Smooth muscle cell (in vitro differentiated cells): Measurements from ENCODE around the gene VAMP5. TPM values are rescaled to one million over a fixed set of nuclear protein-coding genes. Genes with fewer than 3 reads are reported as not detected.

Experiments used
- DNase-seq: peaks from one replicate; lab custom pipeline; 2025; ENCODE audit not compliant: unreplicated experiment; lab: John Stamatoyannopoulos, UW
- H2AFZ ChIP-seq: fragments of 200-600 bp; sonication (generic); 2 replicates; pipeline ENCODE4 v1.6.0; 2016; ENCODE audit warnings: antibody characterized with exemption, low read depth, mild to moderate bottlenecking
- H3F3A ChIP-seq: fragments of 200-600 bp; sonication (generic); 2 replicates; pipeline ENCODE4 v1.6.0; 2017; ENCODE audit warnings: antibody characterized with exemption, low read depth
- H3K27ac ChIP-seq: fragments of 200-600 bp; sonication (generic); 2 replicates; pipeline ENCODE4 v1.5.1; 2016; ENCODE audit warnings: low read depth, mild to moderate bottlenecking
- H3K27me3 ChIP-seq: fragments of 200-600 bp; sonication (generic); 2 replicates; pipeline ENCODE4 v1.6.1; 2016; ENCODE audit warnings: low read depth, mild to moderate bottlenecking
- H3K36me3 ChIP-seq: fragments of 200-600 bp; sonication (generic); 2 replicates; pipeline ENCODE4 v1.5.1; 2016; ENCODE audit warnings: low read depth
- H3K4me1 ChIP-seq: fragments of 200-600 bp; sonication (generic); 2 replicates; pipeline ENCODE4 v1.5.1; 2016; ENCODE audit warnings: low read depth
- H3K4me2 ChIP-seq: fragments of 200-600 bp; sonication (generic); 2 replicates; pipeline ENCODE4 v1.6.0; 2016; ENCODE audit warnings: mild to moderate bottlenecking
- H3K4me3 ChIP-seq: fragments of 200-600 bp; sonication (generic); 2 replicates; pipeline ENCODE4 v1.5.1; 2016; ENCODE audit warnings: mild to moderate bottlenecking
- H3K79me2 ChIP-seq: fragments of 200-600 bp; sonication (generic); 2 replicates; pipeline ENCODE4 v1.6.0; 2016; ENCODE audit warnings: low read depth, mild to moderate bottlenecking
- H3K9ac ChIP-seq: fragments of 200-600 bp; sonication (generic); 2 replicates; pipeline ENCODE4 v1.6.0; 2016; ENCODE audit warnings: low read depth
- H3K9me3 ChIP-seq: fragments of 200-600 bp; sonication (generic); replicated peaks from 2 replicates; pipeline ENCODE4 v1.5.1; 2016; ENCODE audit warnings: low read depth
- H4K20me1 ChIP-seq: fragments of 200-600 bp; sonication (generic); 2 replicates; pipeline ENCODE4 v1.6.0; 2016; ENCODE audit warnings: low read depth
- CTCF ChIP-seq: fragments of 200-600 bp; sonication (generic); IDR thresholded peaks from 2 replicates; pipeline ENCODE4 v1.5.1; 2017; ENCODE audit warnings: borderline replicate concordance, mild to moderate bottlenecking, antibody characterized with exemption; ENCODE audit not compliant: insufficient read depth, poor library complexity, severe bottlenecking
- WGBS: methylation state at CpG from one replicate; pipeline ENCODE4 v1.1.7; 2016; ENCODE audit warnings: low lambda C conversion rate; 5-methylcytosine and 5-hydroxymethylcytosine counted together
- polyA plus RNA-seq: library from polyadenylated mRNA; unstranded; fragments of >200 nt; fragmentation: Nextera tagmentation; extraction: Ambion mirVana; gene quantifications from 2 replicates; pipeline ENCODE4 v1.2.1, GENCODE V29; 2016
- small RNA-seq: library from RNA; depleted of rRNA; stranded (forward); fragments of <200 nt; gene quantifications from one replicate; pipeline ENCODE3, GENCODE V24; 2014
- total RNA-seq: library from RNA; depleted of rRNA; stranded (reverse); fragments of >200 nt; gene quantifications from 2 replicates; pipeline ENCODE4 v1.2.3, GENCODE V29; 2014

VAMP5 gene
- total and polyA plus RNA-seq, 2 experiments from 2014 or later = 6.6 to 35.9 TPM

GRCh38 chr2:85635636-85636035, 51.4 kb downstream of the VAMP5 start:
- DNase-seq = no peak
- Histone ChIP-seq H3K27me3 (no peaks in the 10 kb centered on the region), H3K9me3 (no peaks in the 10 kb centered on the region), H3K4me3 (no peak overlapping the region), H3K27ac (no peak overlapping the region), H3F3A (peaks cover 5% of the 10 kb centered on the region), H3K4me1 (no peaks in the 10 kb centered on the region), H3K9ac (no peak overlapping the region), H3K79me2 (no peaks in the 10 kb centered on the region), H3K4me2 (no peak overlapping the region), H3K36me3 (peaks cover 12% of the 10 kb centered on the region), H4K20me1 (peaks cover 19% of the 10 kb centered on the region), H2AFZ (no peak overlapping the region)
- TF ChIP-seq CTCF = no peak
- WGBS = 90% methylated on average over 4 of the region's 4 CpGs

- Histone ChIP-seq H3K4me2 (no peak overlapping the region), H3K79me2 (no peaks in the 10 kb centered on the region), H3K4me1 (no peaks in the 10 kb centered on the region), H3K27me3 (no peaks in the 10 kb centered on the region), H4K20me1 (peaks cover 10% of the 10 kb centered on the region), H3K36me3 (peaks cover 36% of the 10 kb centered on the region), H3K9me3 (no peaks in the 10 kb centered on the region), H2AFZ (no peak overlapping the region), H3K9ac (no peak overlapping the region), H3K4me3 (no peak overlapping the region), H3F3A (peaks cover 15% of the 10 kb centered on the region), H3K27ac (no peak overlapping the region)
- no peak for TF ChIP-seq CTCF
- WGBS = 99% methylated on average over 3 of the region's 3 CpGs
- no peak for DNase-seq
These were observed 58.5 kb downstream of the VAMP5 start for GRCh38 chr2:85642725-85643124.

Small RNA genes lying within 50 kb of the gene (small RNA-seq; reads per million reads assigned to genes)
- gene RN7SL126P = not detected

Other genes starting within 250 kb of the VAMP5 start
- gene RETSAT, start 229.9 kb upstream of the VAMP5 start, total RNA-seq = 24.1 and 29.9 TPM in 2 replicates
- 17.9 and 20.6 TPM in 2 replicates for gene RETSAT, start 229.9 kb upstream of the VAMP5 start, polyA plus RNA-seq
- 13.3 and 28.2 TPM in 2 replicates for gene ELMOD3, start 229.7 kb upstream of the VAMP5 start, total RNA-seq
- gene ELMOD3, start 229.7 kb upstream of the VAMP5 start, polyA plus RNA-seq = 15.2 and 16.4 TPM in 2 replicates
- 50.1 and 51.6 TPM in 2 replicates for gene CAPG, start 174.1 kb upstream of the VAMP5 start, total RNA-seq
- 96.2 and 183 TPM in 2 replicates for gene CAPG, start 174.1 kb upstream of the VAMP5 start, polyA plus RNA-seq
- not detected in 2 replicates for gene SH2D6, start 165.7 kb upstream of the VAMP5 start, total RNA-seq
- gene SH2D6, start 165.7 kb upstream of the VAMP5 start, polyA plus RNA-seq = not detected in 2 replicates
- 93.8 and 108 TPM in 2 replicates for gene MAT2A, start 45.3 kb upstream of the VAMP5 start, total RNA-seq
- gene MAT2A, start 45.3 kb upstream of the VAMP5 start, polyA plus RNA-seq = 108 and 126 TPM in 2 replicates
- gene GGCX, start 22.9 kb upstream of the VAMP5 start, total RNA-seq = 44.0 and 83.2 TPM in 2 replicates
- 33.2 and 44.5 TPM in 2 replicates for gene GGCX, start 22.9 kb upstream of the VAMP5 start, polyA plus RNA-seq
- 9.4 and 15.1 TPM in 2 replicates for gene VAMP8, start 6.8 kb upstream of the VAMP5 start, total RNA-seq
- 17.5 and 72.9 TPM in 2 replicates for gene VAMP8, start 6.8 kb upstream of the VAMP5 start, polyA plus RNA-seq
- 167 and 195 TPM in 2 replicates for gene RNF181, start 11.3 kb downstream of the VAMP5 start, total RNA-seq
- gene RNF181, start 11.3 kb downstream of the VAMP5 start, polyA plus RNA-seq = 316 and 328 TPM in 2 replicates
- gene TMEM150A, start 18.3 kb downstream of the VAMP5 start, total RNA-seq = 7.7 and 9.1 TPM in 2 replicates
- 20.0 and 24.1 TPM in 2 replicates for gene TMEM150A, start 18.3 kb downstream of the VAMP5 start, polyA plus RNA-seq
- 7.9 and 9.1 TPM in 2 replicates for gene C2orf68, start 27.6 kb downstream of the VAMP5 start, total RNA-seq
- 10.1 and 11.6 TPM in 2 replicates for gene C2orf68, start 27.6 kb downstream of the VAMP5 start, polyA plus RNA-seq
- gene USP39, start 31.8 kb downstream of the VAMP5 start, total RNA-seq = 58.5 and 74.3 TPM in 2 replicates
- gene USP39, start 31.8 kb downstream of the VAMP5 start, polyA plus RNA-seq = 39.5 and 45.9 TPM in 2 replicates
- not detected in 2 replicates for gene SFTPB, start 83.8 kb downstream of the VAMP5 start, total RNA-seq
- not detected in 2 replicates for gene SFTPB, start 83.8 kb downstream of the VAMP5 start, polyA plus RNA-seq
- not detected in 2 replicates for gene GNLY, start 109.9 kb downstream of the VAMP5 start, total RNA-seq
- gene GNLY, start 109.9 kb downstream of the VAMP5 start, polyA plus RNA-seq = not detected in 2 replicates
- 5.2 and 6.5 TPM in 2 replicates for gene ATOH8, start 169.6 kb downstream of the VAMP5 start, total RNA-seq
- gene ATOH8, start 169.6 kb downstream of the VAMP5 start, polyA plus RNA-seq = 4.6 and 5.2 TPM in 2 replicates